HepG2 (cell line): ENCODE results near the gene RNPS1. TPM values are rescaled to one million over a fixed set of nuclear protein-coding genes. Genes with fewer than 3 reads are reported as not detected.
A peak's percentile ranks its signal among the peaks of the same experiment; 100 is the strongest.

ENCODE experiments used
- IRF9 ChIP-seq: sonication (generic); formaldehyde crosslinking; IDR thresholded peaks from 2 replicates; pipeline ENCODE4 v1.8.0; 2022; ENCODE audit warnings: missing genetic modification reagents, mild to moderate bottlenecking, borderline replicate concordance
- KLF11 ChIP-seq: IDR thresholded peaks from 2 replicates; pipeline ENCODE4 v1.6.1; 2016; ENCODE audit warnings: missing compliant biosample characterization
- MXI1 ChIP-seq: IDR thresholded peaks from 3 replicates; pipeline ENCODE4 v1.6.1; 2012; ENCODE audit warnings: low read depth, low read length, inconsistent platforms, borderline replicate concordance
- MZF1 ChIP-seq: sonication (generic); formaldehyde crosslinking; IDR thresholded peaks from 2 replicates; pipeline ENCODE4 v1.8.1; 2023; ENCODE audit warnings: mild to moderate bottlenecking, missing genetic modification reagents, borderline replicate concordance
- NR2F2 ChIP-seq: IDR thresholded peaks from 2 replicates; pipeline ENCODE4 v1.6.1; 2012; ENCODE audit warnings: low read depth, inconsistent platforms, borderline replicate concordance
- SIX4 ChIP-seq: sonication (generic); formaldehyde crosslinking; IDR thresholded peaks from 2 replicates; pipeline ENCODE4 v1.4.0; 2020; ENCODE audit warnings: missing genetic modification reagents
- TGIF2 ChIP-seq: IDR thresholded peaks from 2 replicates; pipeline ENCODE4 v1.6.1; 2016; ENCODE audit warnings: control low read depth, missing compliant biosample characterization
- ZBTB40 ChIP-seq, 2 experiments: fragments of 450-650 bp in 1 of 2; sonication (generic) in 1 of 2; formaldehyde crosslinking in 1 of 2; IDR thresholded peaks; 2 replicates each; pipeline versions ENCODE4 v1.6.1 to v1.8.0; 2016 to 2022; ENCODE audit warnings: antibody characterized with exemption in 1 of 2, mild to moderate bottlenecking in 1 of 2, missing genetic modification reagents in 1 of 2
- ZNF101 ChIP-seq: sonication (generic); formaldehyde crosslinking; IDR thresholded peaks from 2 replicates; pipeline ENCODE4 v1.4.0; 2020; ENCODE audit warnings: mild to moderate bottlenecking, low read depth, missing genetic modification reagents, borderline replicate concordance
- ZNF34 ChIP-seq: sonication (generic); formaldehyde crosslinking; IDR thresholded peaks from 2 replicates; pipeline ENCODE4 v1.4.0; 2020; ENCODE audit warnings: mild to moderate bottlenecking, missing genetic modification reagents, borderline replicate concordance
- ZNF343 ChIP-seq: sonication (generic); formaldehyde crosslinking; IDR thresholded peaks from 2 replicates; pipeline ENCODE4 v1.4.0; 2020; ENCODE audit warnings: mild to moderate bottlenecking, missing genetic modification reagents
- ZNF572 ChIP-seq: sonication (generic); formaldehyde crosslinking; IDR thresholded peaks from 2 replicates; pipeline ENCODE4 v1.5.1; 2020; ENCODE audit warnings: mild to moderate bottlenecking, missing genetic modification reagents
- ZNF577 ChIP-seq: sonication (generic); formaldehyde crosslinking; IDR thresholded peaks from 2 replicates; pipeline ENCODE4 v1.4.0; 2020; ENCODE audit warnings: mild to moderate bottlenecking, low read depth, missing genetic modification reagents, borderline replicate concordance
- polyA plus RNA-seq, 8 experiments: library from polyadenylated mRNA; depleted of rRNA in 3 of 8; stranded (reverse) in 7 of 8; unstranded in 1 of 8; fragments of >200 nt; fragmentation: Illumina TruSeq in 4 of 8; extraction: Trizol in 4 of 8; gene quantifications; 2 replicates each; pipeline versions ENCODE4 v1.2.1 to v1.2.3, GENCODE V29; 2011 to 2016; ENCODE audit warnings: low read depth in 4 of 8, missing spikeins in 1 of 8, mixed read lengths in 1 of 8; ENCODE audit not compliant: insufficient read depth in 1 of 8
- total RNA-seq, 5 experiments: library from RNA; depleted of rRNA; stranded (reverse); fragments of >200 nt; fragmentation: Illumina TruSeq; extraction: Trizol; gene quantifications; 2 replicates each; pipeline ENCODE4 v1.2.3, GENCODE V29; 2016; ENCODE audit warnings: low read depth in 1 of 5
- TF ChIP-seq, protein P1 (sequence below): sonication (generic); formaldehyde crosslinking; IDR thresholded peaks from 2 replicates; pipeline ENCODE4 v1.4.0; 2020; ENCODE audit warnings: missing genetic modification reagents, borderline replicate concordance

The RNPS1 gene
- total and polyA plus RNA-seq, 2 of the 13 experiments (the other 11 are each of a cell fraction or from before 2014, with no cell fraction given) = 126 to 133 TPM

DNA sequence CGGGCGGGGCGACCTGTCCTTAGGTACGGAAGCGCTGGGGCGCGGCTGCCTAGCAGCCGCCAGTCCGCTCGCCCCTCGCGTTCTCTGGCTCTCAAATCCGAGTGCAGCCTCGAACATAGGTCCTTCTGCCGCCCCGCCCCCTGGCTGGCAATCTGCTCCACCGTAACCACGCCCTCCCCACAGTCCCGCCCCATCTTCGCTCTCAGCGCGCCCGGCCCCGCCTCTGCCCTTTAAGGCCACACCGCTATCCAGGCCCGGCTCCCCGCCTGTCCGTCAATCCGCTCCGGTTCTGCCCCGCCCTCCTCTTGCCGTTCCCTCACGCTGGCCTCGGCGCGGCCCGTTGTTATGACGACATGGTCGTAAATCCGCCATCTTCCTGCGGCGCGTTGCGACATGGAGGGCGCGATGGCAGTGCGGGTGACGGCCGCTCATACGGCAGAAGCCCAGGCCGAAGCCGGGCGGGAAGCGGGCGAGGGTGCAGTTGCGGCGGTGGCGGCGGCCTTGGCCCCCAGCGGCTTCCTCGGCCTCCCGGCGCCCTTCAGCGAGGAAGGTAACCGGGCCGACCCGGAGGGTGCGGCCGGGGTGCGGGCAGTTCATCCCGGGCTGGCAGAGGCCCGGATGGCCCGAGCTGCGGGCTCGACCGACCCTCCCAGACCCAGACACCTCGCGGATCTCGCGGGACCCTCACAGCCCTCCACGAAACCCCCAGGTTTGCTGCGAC, 44.5 kb downstream of the RNPS1 start, which contains the start of gene E4F1 (continued):
- TF ChIP-seq MZF1 (CRISPR knock-in tag) (0 out of 2 replicates have a peak, but pooled peaks have one; percentile 13), SIX4 (CRISPR knock-in tag) (no peak), ZNF101 (CRISPR knock-in tag) (no peak), TGIF2 (CRISPR knock-in tag) (peak; percentile 80), IRF9 (no peak; the same call in 1 of the 2 replicates), ZNF572 (CRISPR knock-in tag) (no peak; the same call in 1 of the 2 replicates), ZBTB40 (IDR thresholded peaks at IDR 0.05) (no peak), ZBTB40 (CRISPR knock-in tag; IDR thresholded peaks at IDR 0.05) (no peak), ZNF34 (CRISPR knock-in tag) (0 out of 2 replicates have a peak, but pooled peaks have one; percentile 45), ZNF343 (CRISPR knock-in tag) (0 out of 2 replicates have a peak, but pooled peaks have one; percentile 57), MXI1 (peak; percentile 97), ZNF577 (CRISPR knock-in tag) (no peak), NR2F2 (peak; percentile 36; the same call in 1 of the 2 replicates), KLF11 (no peak)
- TF ChIP-seq, protein P1, sequence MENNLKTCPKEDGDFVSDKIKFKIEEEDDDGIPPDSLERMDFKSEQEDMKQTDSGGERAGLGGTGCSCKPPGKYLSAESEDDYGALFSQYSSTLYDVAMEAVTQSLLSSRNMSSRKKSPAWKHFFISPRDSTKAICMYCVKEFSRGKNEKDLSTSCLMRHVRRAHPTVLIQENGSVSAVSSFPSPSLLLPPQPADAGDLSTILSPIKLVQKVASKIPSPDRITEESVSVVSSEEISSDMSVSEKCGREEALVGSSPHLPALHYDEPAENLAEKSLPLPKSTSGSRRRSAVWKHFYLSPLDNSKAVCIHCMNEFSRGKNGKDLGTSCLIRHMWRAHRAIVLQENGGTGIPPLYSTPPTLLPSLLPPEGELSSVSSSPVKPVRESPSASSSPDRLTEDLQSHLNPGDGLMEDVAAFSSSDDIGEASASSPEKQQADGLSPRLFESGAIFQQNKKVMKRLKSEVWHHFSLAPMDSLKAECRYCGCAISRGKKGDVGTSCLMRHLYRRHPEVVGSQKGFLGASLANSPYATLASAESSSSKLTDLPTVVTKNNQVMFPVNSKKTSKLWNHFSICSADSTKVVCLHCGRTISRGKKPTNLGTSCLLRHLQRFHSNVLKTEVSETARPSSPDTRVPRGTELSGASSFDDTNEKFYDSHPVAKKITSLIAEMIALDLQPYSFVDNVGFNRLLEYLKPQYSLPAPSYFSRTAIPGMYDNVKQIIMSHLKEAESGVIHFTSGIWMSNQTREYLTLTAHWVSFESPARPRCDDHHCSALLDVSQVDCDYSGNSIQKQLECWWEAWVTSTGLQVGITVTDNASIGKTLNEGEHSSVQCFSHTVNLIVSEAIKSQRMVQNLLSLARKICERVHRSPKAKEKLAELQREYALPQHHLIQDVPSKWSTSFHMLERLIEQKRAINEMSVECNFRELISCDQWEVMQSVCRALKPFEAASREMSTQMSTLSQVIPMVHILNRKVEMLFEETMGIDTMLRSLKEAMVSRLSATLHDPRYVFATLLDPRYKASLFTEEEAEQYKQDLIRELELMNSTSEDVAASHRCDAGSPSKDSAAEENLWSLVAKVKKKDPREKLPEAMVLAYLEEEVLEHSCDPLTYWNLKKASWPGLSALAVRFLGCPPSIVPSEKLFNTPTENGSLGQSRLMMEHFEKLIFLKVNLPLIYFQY (CRISPR knock-in tag) = no peak; the same call in 1 of the 2 replicates
